ENCODE data around the gene MPDZ.

- no peak for TF ChIP-seq CTCF (IDR thresholded peaks at IDR 0.05)
- TF ChIP-seq EZH2phosphoT487 (IDR thresholded peaks at IDR 0.05): no peak
- TF ChIP-seq EZH2 (IDR thresholded peaks at IDR 0.05): no peak
Observed at GRCh38 chr9:13082796-13083195, 196.7 kb downstream of the MPDZ start.

Measured in neural progenitor cell (in vitro differentiated cells).